A673 (cell line): ENCODE results near the gene SMTNL1. TPM values are rescaled to one million over a fixed set of nuclear protein-coding genes. Genes with fewer than 3 reads are reported as not detected.
A peak's percentile ranks its signal among the peaks of the same experiment; 100 is the strongest.

Experiments
- BruUV-seq: library from RNA; stranded (reverse); fragments of 400-500 nt; replicated peaks from 2 replicates; lab custom pipeline; 2021; lab: Mats Ljungman, UMichigan
- CTCF ChIA-PET: fragments of 300-600 bp; sonication (Branson Sonifier 250); formaldehyde crosslinking; loops from one replicate; lab custom pipeline; 2022; ENCODE audit warnings: antibody characterized with exemption; lab: Charles Lee
- POLR2A ChIA-PET: fragments of 300-600 bp; sonication (Branson Sonifier 250); formaldehyde crosslinking; loops from one replicate; lab custom pipeline; 2022; ENCODE audit warnings: antibody characterized with exemption; ENCODE audit not compliant: low non-redundant PET; lab: Charles Lee
- DNase-seq: peaks from one replicate; pipeline ENCODE4 v3.0.0-alpha.2; 2015; ENCODE audit warnings: low spot score
- H3K27ac ChIP-seq: fragments of 200-600 bp; sonication (generic); 2 replicates; pipeline ENCODE4 v1.5.1; 2016; ENCODE audit warnings: mixed run types, low read depth, mild to moderate bottlenecking, mixed read lengths, antibody characterized with exemption, low read length; ENCODE audit not compliant: poor library complexity, severe bottlenecking
- H3K27me3 ChIP-seq: fragments of 200-600 bp; sonication (generic); replicated peaks from 2 replicates; pipeline ENCODE4 v1.6.1; 2017; ENCODE audit warnings: mixed run types, low read depth, mild to moderate bottlenecking, mixed read lengths, antibody characterized with exemption, low read length; ENCODE audit not compliant: insufficient read depth, poor library complexity
- H3K36me3 ChIP-seq: fragments of 200-600 bp; sonication (generic); 2 replicates; pipeline ENCODE4 v1.6.1; 2016; ENCODE audit warnings: mixed run types, mild to moderate bottlenecking, mixed read lengths, antibody characterized with exemption, low read length; ENCODE audit not compliant: insufficient read depth, poor library complexity, severe bottlenecking
- H3K4me1 ChIP-seq: fragments of 200-600 bp; sonication (generic); 2 replicates; pipeline ENCODE4 v1.6.1; 2017; ENCODE audit warnings: mixed run types, mild to moderate bottlenecking, mixed read lengths, antibody characterized with exemption, low read length; ENCODE audit not compliant: insufficient read depth, poor library complexity, severe bottlenecking
- H3K4me3 ChIP-seq: fragments of 200-600 bp; sonication (generic); 2 replicates; pipeline ENCODE4 v1.5.1; 2016; ENCODE audit warnings: low read depth, mixed run types, mild to moderate bottlenecking, mixed read lengths, low read length; ENCODE audit not compliant: poor library complexity, severe bottlenecking
- H3K9me3 ChIP-seq: fragments of 200-600 bp; sonication (generic); 2 replicates; pipeline ENCODE4 v1.6.1; 2016; ENCODE audit warnings: mixed run types, low read depth, mild to moderate bottlenecking, mixed read lengths, antibody characterized with exemption, low read length; ENCODE audit not compliant: poor library complexity, severe bottlenecking
- EZH2 ChIP-seq: fragments of 200-600 bp; sonication (generic); IDR thresholded peaks from 2 replicates; pipeline ENCODE4 v1.6.1; 2017; ENCODE audit warnings: borderline replicate concordance, low read depth, mild to moderate bottlenecking, mixed read lengths, antibody characterized with exemption, low read length; ENCODE audit not compliant: poor library complexity, severe bottlenecking
- intact Hi-C: fragments of 100-400 bp; cut with micrococcal nuclease; formaldehyde crosslinking; loops from one replicate; pipeline ENCODE4 v1.10.0; 2022; ENCODE audit not compliant: unreplicated experiment
- total RNA-seq: library from RNA; stranded (reverse); gene quantifications from 2 replicates; pipeline ENCODE4 v1.2.3, GENCODE V29; 2021
- TF ChIP-seq, protein P1 (sequence below): fragments of 300-800, 200-600 bp; sonication (generic); conservative IDR thresholded peaks from 2 replicates; pipeline ENCODE4 v1.5.1; 2017; ENCODE audit warnings: low read depth, mild to moderate bottlenecking, antibody characterized with exemption, low read length, moderate library complexity, mixed read lengths

Gene SMTNL1
- total RNA-seq, 1 experiment from 2014 or later = not detected

DNA sequence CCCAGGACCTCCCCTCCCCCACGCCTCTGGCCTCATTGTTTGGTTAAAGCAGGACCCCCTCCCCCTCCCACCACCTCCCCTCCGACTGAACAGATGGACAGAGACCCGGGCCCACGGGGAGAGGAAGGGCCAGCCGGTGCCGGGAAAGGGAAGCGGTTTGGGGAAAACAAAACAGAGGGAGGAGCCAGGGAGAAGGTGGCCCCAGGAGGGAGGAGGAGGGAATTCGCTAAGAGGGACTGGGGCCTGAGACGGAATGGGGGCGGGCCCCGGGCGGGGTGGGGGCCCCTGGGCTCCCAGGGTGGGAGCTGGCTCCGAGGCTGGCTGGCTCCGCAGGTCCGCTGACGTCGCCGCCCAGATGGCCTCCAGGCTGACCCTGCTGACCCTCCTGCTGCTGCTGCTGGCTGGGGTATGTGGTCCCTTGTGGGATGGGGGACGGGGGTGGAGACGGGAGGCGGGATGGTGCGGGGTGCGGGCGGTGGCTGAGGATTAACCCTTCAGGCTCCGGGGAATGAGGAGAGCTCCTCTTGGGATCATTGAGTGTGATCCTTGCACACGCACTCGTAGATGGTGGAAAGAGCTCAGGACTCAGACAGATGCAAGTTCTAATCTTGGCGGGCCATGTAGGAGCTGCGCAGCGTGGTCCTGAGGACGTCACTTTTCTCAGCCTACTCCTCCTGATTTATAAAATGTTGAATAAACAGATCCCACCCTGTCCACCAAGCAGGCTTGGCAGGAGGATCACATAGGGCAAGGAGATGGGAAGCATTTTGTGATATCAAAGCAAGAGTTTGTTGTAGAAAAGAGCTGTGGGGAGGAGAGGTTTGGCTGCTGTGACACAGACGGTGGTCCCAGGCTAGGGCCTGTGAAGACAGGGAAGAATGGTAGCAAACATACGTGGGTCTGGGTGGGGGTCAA is 60.8 kb downstream of the SMTNL1 start:
- intact Hi-C loops = no loop called here
- Histone ChIP-seq H3K4me1 (peaks cover 23% of the 10 kb centered on the region), H3K9me3 (no peaks in the 10 kb centered on the region), H3K27ac (no peak overlapping the region), H3K27me3 (no peaks in the 10 kb centered on the region), H3K4me3 (peak overlapping the region; percentile 49), H3K36me3 (no peaks in the 10 kb centered on the region)
- no TSS peak for BruUV-seq
- ChIA-PET CTCF (no interaction called here), POLR2A (no interaction called here)
- no peak for TF ChIP-seq EZH2
- TF ChIP-seq, protein P1, sequence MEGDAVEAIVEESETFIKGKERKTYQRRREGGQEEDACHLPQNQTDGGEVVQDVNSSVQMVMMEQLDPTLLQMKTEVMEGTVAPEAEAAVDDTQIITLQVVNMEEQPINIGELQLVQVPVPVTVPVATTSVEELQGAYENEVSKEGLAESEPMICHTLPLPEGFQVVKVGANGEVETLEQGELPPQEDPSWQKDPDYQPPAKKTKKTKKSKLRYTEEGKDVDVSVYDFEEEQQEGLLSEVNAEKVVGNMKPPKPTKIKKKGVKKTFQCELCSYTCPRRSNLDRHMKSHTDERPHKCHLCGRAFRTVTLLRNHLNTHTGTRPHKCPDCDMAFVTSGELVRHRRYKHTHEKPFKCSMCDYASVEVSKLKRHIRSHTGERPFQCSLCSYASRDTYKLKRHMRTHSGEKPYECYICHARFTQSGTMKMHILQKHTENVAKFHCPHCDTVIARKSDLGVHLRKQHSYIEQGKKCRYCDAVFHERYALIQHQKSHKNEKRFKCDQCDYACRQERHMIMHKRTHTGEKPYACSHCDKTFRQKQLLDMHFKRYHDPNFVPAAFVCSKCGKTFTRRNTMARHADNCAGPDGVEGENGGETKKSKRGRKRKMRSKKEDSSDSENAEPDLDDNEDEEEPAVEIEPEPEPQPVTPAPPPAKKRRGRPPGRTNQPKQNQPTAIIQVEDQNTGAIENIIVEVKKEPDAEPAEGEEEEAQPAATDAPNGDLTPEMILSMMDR = no peak
- DNase-seq = peak; percentile 54

DNA sequence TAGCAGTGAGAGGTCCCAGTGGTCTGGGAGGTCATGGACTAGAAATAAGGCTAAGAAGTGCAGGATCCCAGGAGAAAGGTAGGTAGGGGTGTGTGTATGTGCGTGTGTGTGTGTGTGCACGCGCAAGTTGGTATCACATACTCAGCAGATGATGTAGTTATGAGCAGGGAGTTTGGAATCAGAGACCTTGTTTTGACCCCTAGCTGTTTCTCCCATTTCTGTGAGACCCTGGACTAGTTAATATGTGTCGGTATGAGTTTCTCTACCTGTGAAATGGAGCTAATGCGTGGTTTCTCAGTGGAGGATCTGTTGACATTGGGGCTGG is 61.4 kb downstream of the SMTNL1 start:
- DNase-seq = no peak
- CTCF ChIA-PET = no interaction called here
- intact Hi-C loops = no loop called here
- Histone ChIP-seq H3K4me3 (no peak overlapping the region), H3K27ac (no peak overlapping the region), H3K36me3 (no peaks in the 10 kb centered on the region), H3K4me1 (peaks cover 23% of the 10 kb centered on the region), H3K9me3 (no peaks in the 10 kb centered on the region), H3K27me3 (no peaks in the 10 kb centered on the region)
- no TSS peak for BruUV-seq
- TF ChIP-seq EZH2 = no peak
- TF ChIP-seq, protein P1 = no peak
- POLR2A ChIA-PET = no interaction called here

DNA sequence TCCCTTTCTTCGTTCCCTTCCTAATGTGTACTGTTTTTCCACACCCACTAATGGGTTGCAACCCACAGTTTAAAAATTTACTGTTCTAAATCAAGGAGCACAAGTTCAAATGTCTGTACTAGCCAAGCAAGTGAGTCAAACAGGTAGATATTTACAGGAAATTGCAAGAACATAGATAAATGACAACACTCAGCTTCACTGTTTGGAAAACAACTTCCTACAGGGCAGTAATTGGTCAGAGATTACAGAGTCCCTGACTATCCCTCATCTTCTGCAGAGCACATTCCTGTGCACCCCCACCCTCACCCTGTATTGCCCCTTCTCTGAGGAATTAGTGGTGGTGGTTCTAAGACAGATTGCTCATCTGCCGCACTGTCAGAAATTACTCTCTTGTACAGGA is 62.0 kb downstream of the SMTNL1 start:
- no peak overlapping the region for H3K4me3 ChIP-seq
- intact Hi-C loops = no loop called here
- CTCF ChIA-PET = no interaction called here
- no peak for TF ChIP-seq EZH2
- TF ChIP-seq, protein P1 = no peak
- no peaks in the 10 kb centered on the region for H3K9me3 ChIP-seq
- no peaks in the 10 kb centered on the region for H3K36me3 ChIP-seq
- H3K4me1 ChIP-seq = peaks cover 23% of the 10 kb centered on the region
- POLR2A ChIA-PET = no interaction called here
- no peak for DNase-seq
- H3K27me3 ChIP-seq = no peaks in the 10 kb centered on the region
- no TSS peak for BruUV-seq
- H3K27ac ChIP-seq = no peak overlapping the region

Other genes starting within 250 kb of the SMTNL1 start
- 80.4 and 88.8 TPM in 2 replicates for gene TNKS1BP1, start 212.6 kb upstream of the SMTNL1 start, total RNA-seq
- gene SSRP1, start 201.7 kb upstream of the SMTNL1 start, total RNA-seq = 393 and 399 TPM in 2 replicates
- gene P2RX3, start 199.2 kb upstream of the SMTNL1 start, total RNA-seq = not detected in 2 replicates
- not detected in 2 replicates for gene PRG3, start 156.4 kb upstream of the SMTNL1 start, total RNA-seq
- gene PRG2, start 146.9 kb upstream of the SMTNL1 start, total RNA-seq = not detected in 2 replicates
- 89.1 and 142 TPM in 2 replicates for gene SLC43A3, start 110.5 kb upstream of the SMTNL1 start, total RNA-seq
- gene RTN4RL2, start 77.1 kb upstream of the SMTNL1 start, total RNA-seq = 5.2 and 7.0 TPM in 2 replicates
- 18.4 and 20.5 TPM in 2 replicates for gene SLC43A1, start 21.9 kb upstream of the SMTNL1 start, total RNA-seq
- gene TIMM10, start 6.8 kb upstream of the SMTNL1 start, total RNA-seq = 165 and 176 TPM in 2 replicates
- gene UBE2L6, start 30.1 kb downstream of the SMTNL1 start, total RNA-seq = 30.4 and 38.8 TPM in 2 replicates
- gene SERPING1, start 60.1 kb downstream of the SMTNL1 start, total RNA-seq = 5.2 and 7.0 TPM in 2 replicates
- 0.20 TPM in 1 of 2 replicates, not detected in the other for gene YPEL4, start 112.3 kb downstream of the SMTNL1 start, total RNA-seq
- 23.4 and 26.8 TPM in 2 replicates for gene CLP1, start 120.2 kb downstream of the SMTNL1 start, total RNA-seq
- 72.9 and 76.9 TPM in 2 replicates for gene ZDHHC5, start 130.5 kb downstream of the SMTNL1 start, total RNA-seq
- 35.4 and 43.6 TPM in 2 replicates for gene MED19, start 174.6 kb downstream of the SMTNL1 start, total RNA-seq
- gene TMX2, start 175.0 kb downstream of the SMTNL1 start, total RNA-seq = 166 and 186 TPM in 2 replicates
- gene SELENOH, start 203.9 kb downstream of the SMTNL1 start, total RNA-seq = 192 and 212 TPM in 2 replicates
- gene BTBD18, start 214.2 kb downstream of the SMTNL1 start, total RNA-seq = not detected in 2 replicates
- 133 and 174 TPM in 2 replicates for gene CTNND1, start 224.2 kb downstream of the SMTNL1 start, total RNA-seq